GM19239 (cell line): ENCODE results near the gene CACHD1.
"Not testable (repeated sequence)": the region's sequence is repeated elsewhere in the genome, so short reads cannot be mapped to it uniquely, and the experiment has no call there.

Experiments used
- DNase-seq: peaks from one replicate; pipeline ENCODE4 v3.0.0; 2011; ENCODE audit warnings: low spot score; ENCODE audit not compliant: insufficient read length
- FAIRE-seq: peaks from 2 replicates; lab custom pipeline; 2011; peaks lifted over from hg19 to GRCh38; lab: Jason Lieb, UNC

The CACHD1 gene

DNA sequence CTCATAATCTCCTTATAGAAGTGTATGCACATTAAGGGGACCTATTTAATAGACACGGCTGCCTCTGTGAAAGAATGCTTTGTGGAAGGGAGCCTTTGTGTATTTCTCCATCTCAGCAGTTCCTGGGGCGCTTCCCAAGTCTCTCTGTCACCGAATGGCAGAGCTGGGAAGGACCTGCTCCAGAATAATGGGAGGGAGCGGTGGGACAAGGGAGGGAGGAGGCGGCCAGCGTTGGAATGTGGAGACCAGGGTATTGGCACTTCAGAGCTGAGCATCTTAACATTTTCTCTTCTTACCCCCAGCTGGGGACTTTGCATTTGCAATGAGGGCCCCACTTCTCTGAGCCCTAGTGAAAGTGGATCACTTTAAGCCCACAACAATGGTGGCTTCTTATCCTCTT is 23.9 kb downstream of the CACHD1 start:
- DNase-seq (no peak), FAIRE-seq (no peak)

DNA sequence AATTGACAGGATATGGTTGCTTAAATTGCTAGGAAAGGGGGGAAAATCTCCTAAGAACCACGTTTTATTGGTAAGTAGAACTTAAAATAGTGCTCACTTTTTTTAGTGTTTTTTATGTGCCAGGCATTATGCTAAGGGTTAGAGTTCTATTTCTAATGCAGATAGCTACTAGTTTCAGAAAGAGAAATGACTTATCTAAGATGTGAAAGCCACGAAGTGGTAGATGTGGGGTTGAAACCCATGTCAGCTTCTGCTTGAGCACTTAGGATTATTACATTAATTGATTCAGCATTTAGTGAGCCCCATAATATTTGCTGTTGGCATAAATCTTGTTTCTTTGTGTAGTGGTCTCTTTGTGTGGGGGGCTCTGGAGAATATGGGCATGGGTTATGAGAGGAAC is 24.7 kb downstream of the CACHD1 start:
- FAIRE-seq (no peak), DNase-seq (no peak)

DNA sequence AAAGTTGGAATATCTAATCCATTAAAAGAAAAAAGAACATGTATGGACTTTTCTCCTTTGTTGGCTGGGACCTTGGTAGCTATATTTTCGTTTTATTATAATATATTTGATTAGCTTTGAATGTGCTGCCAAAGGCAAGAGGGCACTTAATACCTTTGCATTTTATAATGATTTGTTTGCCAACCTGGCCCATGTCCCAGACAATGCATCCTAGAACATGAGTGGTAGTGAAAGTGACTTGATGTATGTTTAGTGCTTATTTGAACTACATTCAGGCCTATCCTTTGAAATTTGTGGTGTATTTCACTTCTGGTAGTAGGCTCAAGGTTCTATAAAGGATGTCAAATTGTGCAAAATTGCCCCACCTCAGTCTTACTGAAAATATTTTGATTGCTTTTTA is 25.9 kb downstream of the CACHD1 start:
- DNase-seq (no peak), FAIRE-seq (no peak)

DNA sequence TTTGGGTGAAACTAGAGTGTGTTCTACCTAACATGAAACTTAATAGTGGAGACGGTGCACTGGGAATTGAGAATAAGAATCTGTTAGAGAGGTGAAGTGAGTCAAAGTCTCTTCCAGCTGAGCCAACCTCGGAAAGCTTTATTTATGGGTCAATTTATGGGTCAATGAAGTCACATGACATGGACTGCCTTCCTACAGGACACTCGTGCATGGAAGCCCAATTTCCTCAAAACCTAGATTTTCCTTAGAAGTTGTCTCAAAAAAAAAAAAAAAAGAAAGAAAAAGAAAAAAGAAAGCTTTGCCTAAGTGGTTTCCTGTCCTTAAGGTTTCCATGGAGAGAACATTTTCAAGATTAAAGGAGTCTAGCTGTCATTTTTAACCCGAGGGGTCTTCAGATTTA is 26.7 kb downstream of the CACHD1 start:
- DNase-seq (no peak), FAIRE-seq (no peak)

DNA sequence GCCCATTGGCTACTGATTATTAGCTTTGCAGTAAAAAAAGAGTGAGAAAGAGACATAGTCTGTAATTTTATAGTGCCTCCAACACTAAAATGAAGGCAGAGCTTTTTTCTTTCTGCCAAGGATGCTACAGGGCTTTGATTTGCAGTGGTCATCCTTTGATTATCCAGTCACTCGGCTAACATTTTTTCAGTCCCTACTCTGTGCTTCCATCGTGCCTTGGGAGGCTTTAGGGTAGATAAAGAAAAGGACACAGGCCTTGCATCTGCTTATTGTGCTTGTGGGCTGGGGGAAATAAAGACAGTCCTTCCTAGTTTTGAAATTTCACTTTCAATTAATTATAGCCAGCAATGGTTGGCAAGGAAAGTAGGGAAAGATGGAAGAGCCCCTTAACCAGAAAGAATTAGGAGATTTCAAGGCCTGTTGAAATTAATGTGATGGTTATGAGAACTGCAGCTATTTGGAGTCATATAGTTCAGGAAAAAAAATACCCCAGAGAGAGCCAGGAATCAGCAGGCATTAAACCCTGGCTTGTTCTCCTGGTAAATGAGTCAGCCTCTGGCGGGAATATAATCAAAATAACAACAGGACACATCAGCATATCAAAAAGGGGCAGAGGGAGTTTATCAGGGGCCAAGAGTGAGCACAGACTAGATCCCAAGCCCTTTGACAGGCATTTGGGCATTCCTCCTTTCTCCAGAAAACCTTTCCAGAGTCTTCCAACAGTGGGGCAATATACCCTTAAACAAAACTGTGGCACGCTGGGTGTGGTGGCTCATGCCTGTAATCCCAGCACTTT is 27.4 kb downstream of the CACHD1 start:
- FAIRE-seq (no peak), DNase-seq (no peak)

DNA sequence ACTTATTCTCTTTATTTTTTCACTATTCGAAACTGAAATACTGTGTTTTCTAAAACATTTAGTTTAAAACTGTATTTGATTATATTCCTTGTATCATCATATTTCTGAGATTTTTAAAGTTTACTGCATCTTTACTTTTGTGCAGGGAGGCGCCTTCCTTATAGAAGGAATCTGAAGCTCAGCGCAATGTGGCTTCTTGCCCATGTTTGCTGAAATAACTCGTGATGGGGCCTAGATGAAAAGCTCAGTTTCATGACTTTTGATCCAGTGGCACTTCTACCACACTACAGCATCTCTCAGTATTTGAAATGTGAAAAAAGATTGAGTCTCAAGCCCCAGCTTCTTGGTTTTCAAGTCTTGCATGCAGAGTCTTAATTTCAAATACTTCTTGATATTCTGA is 28.4 kb downstream of the CACHD1 start:
- FAIRE-seq (no peak), DNase-seq (no peak)

DNA sequence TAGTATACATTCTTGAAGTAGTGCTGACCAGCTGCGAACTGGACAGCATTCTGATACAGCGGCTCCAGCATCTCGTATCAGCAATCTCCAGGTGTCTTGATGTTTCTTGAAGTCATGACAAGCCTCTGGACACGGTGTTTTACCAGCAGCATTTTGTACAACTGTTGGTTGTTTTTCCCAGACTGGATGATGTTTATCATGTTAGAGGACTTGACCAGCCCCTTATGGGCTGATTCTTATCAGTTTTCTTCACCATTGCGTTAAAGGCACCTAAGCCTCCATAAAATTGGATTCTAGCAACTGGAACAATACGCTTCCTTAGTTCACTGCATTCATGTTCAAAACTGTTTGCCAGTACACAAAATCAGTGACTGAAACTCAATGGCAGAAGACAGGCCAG is 29.1 kb downstream of the CACHD1 start:
- no peak for FAIRE-seq
- no peak for DNase-seq

DNA sequence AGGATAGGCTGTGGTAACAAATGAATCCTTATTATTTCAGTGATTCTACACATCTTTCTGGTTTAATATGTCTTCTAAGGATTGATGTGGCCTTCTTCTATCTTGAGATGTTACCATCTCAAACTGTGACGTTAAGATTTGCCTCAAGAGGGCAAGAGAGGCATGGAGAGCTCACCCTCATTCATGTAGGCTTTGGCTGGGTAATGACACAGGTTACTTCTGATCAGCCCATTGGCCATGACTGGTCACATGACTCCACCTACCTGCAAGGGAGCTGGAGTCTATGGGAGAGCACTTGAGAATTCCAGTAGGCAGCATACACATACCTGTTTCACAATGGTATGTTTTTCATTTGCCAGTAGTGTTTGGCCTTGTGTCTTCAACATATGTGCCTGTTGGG is 30.0 kb downstream of the CACHD1 start:
- no peak for FAIRE-seq
- no peak for DNase-seq

DNA sequence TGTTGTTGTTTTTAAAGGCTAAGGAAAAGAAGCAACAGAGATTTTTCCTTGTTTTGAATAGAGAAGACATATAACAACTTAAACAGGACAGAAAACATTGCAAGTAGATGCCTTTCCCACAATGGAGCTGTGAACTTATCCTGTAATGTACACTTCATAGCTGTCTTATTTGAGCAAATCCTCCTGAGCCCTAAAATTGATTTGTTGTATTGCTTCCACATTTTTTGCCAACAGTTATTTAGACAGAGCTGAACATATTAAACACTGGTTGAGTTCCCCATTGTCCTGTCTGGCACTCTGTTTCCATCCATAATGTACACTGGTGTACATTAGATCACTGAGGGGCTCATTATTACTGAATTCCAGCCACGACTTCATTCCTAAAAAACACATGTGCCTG is 32.2 kb downstream of the CACHD1 start:
- FAIRE-seq (no peak), DNase-seq (no peak)

DNA sequence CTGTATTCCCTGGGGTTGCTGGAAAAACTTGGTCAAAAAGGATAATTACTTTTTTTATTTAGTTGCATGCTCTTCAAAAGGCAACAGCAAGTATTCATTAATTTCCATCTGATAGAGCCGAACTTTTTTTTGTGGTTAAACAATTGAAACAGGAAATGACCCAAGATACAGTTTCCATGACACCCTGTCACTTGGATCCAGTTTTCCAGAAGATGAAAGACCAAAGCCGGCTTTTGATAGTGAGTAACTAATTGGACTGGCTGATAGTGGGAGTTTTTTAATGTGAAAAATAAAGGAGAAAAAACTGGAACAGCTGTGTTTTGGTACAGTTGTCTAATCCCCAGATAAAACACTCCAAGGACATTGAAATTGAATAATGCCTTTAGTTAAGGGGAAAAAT is 33.0 kb downstream of the CACHD1 start:
- DNase-seq, result no peak
- FAIRE-seq, result no peak

DNA sequence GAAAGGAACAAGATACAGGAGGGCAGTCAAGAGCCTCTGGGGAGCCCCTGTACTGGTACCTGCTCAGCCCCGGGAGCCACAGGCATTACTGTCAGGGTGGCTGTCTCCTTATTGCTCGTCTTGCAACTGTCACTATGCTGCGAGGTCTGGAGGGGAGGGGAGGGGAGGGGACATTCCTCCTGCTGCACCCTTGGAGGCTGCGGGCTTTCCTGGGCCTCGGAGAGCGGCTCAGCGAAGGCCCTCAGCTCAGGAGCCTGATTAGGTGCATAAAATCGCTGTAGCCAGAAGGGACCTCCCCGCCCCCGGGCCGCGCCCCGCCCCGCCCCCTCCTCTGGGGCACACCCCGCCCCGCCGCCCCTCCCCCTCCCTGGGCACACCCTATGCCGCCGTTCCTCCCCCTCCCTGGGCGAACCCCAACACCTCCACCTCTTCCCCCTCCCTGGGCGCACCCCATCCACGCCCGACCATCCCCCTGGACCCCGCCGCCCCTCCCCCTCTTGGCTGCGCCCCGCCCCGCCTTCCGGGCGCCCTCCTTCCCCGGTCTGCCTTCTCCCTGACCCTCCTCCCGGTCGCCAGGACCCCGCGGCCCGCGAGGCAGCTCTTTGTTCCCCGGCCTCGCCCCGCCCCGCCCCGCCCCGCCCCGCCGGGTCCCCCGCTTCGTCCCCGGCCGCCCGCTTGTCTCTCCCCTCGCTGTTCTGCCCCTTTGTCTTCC is 35.5 kb downstream of the CACHD1 start:
- no peak for FAIRE-seq
- DNase-seq, result no peak

DNA sequence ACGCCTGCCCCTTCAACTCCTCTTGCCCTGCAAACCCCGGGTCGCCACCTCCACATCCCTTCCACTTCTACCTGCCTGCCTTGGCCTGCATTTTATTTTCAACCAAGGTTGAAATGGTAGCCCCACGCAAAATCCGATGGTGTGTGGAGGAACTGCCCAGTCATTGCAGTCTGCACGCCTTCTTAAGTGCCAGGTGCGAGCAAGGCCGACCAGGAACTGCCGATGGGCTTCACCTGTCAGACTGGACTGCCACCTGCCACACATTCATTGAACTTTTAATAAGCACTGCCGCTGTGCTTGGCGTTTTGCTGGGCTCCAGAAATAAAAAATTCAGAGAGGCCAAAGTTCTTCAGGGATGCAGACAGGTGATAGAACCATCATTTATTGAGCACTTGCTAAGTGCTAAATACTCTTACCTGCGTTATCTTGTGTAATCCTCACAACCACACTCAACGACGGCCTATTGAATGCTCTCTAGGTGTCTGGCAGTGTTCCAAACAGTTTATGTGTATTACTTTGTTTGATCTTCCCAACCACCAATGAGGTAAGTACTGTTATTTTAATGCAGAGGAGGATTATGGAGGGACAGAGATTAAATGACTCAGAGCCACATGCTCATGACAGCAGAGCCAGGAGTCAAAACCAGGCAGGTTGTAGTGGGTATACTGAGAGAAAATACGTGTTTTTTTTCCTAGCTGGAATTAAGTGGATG is 36.2 kb downstream of the CACHD1 start:
- FAIRE-seq, result no peak
- no peak for DNase-seq

DNA sequence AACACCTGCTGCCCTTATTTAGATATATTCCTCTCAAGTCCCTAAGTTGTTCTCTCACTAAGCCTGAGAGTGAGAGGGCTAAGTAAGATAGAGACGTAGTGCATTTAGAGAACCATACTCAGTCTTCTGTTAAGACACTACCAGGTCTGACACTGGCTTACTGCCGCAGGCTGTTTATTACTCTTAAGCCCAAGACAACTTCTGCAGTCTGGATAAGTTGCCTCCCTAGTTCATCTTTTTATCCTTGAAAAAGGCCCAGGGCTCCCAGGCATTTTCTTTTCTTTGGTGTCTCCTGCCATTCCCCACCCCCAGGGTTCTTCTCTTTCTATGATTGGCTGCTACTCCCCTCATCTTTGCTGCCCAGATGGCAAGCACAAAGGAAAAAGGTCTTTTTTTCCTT is 38.7 kb downstream of the CACHD1 start:
- FAIRE-seq, result no peak
- no peak for DNase-seq

DNA sequence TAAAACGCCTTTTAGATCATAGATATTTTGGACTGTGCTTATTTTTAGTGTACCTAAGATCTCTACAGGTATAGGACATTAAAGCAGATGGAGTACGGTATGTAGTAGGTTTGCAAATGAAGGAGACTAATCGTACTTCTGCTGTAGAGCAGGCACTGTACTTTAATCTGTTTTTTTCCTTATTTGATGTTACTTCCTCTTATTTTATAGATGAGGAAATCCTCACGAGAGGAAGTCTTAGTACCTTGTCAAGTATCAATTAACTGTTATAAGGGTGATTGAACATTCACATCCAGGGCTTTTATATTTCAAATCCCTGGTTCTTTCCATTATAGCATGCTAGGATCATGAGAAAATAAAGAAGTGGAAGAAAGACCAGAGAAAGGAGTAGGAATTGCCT is 41.1 kb downstream of the CACHD1 start:
- no peak for FAIRE-seq
- no peak for DNase-seq

DNA sequence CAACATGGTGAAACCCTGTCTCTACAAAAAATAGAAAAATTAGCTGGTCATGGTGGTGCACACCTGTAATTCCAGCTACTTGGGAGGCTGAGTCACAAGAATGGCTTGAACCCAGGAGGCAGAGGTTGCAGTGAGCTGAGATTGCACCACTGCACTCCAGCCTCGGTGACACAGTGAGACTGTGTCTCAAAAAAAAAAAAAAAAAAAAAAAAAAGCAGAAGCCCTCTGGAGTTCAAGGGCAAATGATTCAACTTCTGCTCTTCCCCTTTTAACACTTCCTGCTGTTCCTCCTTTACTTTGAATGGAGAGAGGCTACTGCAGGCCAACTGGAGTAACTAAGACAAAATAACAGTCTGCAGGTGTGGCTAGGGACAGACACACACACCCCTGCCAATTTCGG is 42.3 kb downstream of the CACHD1 start:
- not testable (repeated sequence) for FAIRE-seq, DNase-seq

DNA sequence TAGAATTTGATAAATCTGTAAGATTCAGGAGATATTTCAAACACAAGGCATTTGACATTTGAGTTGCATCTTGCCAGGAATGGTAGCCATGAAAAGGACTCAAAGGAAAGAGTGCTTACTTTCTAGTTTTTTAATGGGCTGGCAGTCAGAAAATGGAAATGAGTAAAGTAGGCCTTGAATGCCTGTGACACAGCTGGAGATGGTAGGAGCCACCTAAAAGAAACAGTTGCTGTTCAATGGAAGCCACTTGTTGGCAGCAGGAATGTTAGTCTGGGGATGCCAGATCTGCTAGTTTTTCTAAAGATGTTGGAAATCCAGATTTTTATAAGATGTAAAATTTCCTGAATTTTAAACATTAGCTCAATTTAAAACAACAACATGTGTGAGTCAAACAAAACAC is 43.6 kb downstream of the CACHD1 start:
- no peak for DNase-seq
- no peak for FAIRE-seq

DNA sequence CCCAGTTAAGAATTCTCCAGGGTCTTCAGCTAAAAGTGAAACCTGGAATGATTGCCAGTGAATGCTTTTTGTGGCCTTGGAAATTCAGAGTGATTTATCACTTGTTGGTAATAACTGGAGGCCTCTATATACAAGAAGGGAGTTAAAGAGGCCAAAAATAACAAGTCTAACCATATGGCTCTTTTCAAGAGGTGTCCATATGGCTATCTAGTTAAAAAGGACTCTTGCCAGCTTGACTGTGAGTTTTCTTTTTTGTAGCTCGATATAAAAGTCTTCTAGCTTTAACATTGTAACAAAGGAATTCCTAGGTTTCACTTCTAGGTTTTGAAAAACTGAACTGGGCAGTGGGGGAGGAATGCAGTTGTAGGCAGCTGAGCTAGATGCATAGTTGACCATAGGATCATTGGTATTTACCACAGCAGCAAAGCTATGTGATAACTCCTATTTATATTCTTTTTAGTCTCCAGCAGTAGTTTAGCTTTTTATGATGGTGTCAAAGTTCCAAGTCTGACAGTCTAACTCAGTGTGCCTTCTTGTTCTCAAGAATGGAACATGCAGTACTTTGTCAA is 44.4 kb downstream of the CACHD1 start:
- DNase-seq, result no peak
- FAIRE-seq, result no peak

DNA sequence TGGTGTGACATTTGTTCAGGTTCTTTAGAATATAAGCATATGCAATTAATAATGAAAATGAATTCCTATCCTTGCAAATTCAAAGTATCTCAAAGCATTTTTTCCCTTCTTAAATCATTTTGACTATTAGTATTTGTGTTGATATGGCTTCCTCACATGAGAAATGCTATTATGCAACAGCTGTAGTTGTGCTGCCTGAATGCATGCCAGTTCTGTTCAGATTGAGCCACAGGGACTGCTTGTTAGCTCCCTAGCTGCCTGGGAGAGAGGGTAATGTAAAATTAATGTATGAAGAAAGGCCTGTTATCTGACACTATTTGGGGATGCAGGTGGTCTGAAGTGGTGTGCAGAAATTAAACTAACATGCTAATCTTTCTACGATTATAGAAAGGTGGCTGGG is 45.5 kb downstream of the CACHD1 start:
- DNase-seq (no peak), FAIRE-seq (no peak)

DNA sequence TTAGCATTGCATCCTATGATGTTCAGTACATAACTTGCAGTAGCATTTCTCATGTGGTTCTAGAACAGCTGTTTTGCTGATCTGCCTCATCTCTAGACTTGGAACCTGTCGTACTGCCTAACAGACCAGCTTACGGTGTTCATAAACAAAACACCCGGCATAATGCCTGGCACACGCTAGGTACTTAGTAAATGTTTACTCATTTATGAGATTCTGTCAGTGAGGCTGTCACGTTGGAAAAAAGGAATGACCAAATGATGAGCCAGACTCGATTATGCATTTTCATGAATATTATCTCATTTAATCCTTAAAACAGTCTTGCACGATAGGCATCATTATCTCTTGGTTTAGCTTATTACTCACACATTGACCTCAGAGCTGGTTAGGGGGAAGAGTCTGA is 46.4 kb downstream of the CACHD1 start:
- no peak for DNase-seq
- no peak for FAIRE-seq

DNA sequence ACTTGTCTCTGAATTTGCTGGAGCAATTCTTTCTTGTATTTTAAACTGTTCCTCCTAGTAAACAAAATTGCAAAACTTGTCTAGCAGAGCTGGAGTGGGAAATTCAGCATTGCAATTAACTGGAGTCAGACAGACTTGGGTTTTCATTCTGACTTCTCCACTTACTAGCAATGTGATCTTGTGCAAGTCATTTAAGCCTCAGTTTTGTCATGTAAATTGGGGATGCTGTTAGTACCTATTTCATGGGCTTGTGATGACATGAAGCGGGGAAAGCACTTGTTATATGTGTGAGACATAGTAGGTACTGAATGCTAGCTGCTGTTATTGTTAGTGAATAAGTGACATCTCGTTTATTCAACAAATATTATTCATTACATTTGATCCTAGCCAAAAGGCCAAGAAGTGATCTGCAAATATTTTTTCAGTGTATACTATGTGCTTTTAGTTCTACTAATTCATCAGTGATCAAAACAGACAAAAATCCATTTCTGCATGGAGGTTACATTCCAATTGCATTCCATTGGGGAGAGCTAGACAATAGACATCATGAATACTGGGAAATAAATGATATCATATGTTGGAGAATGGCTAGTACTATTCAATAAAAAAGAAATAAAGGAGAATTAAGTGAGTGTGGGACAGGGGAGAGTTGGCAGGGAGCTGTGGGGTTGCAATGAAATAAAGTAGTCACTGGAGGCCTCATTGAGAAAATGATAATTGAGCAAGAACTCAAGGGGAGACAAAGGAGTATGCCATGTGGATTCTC is 47.1 kb downstream of the CACHD1 start:
- no peak for DNase-seq
- FAIRE-seq, result no peak
